ENCODE results near the gene STAP2.

Gene STAP2

GRCh38 chr19:4338441-4339355 lies at the start of gene STAP2:
Gene STAP2 (minus strand): TSS chr19:4338827. CDS start chr19:4338753, 74 bp downstream.
- in situ Hi-C loops (cut with MboI; ENCODE audit: low sequenced_read_pairs): no loop called here

- in situ Hi-C loops (cut with MboI; ENCODE audit: low sequenced_read_pairs): no loop called here
These were observed 47.6 kb upstream of the STAP2 start for GRCh38 chr19:4386041-4386782.

- in situ Hi-C loops (cut with MboI; ENCODE audit: low sequenced_read_pairs): no loop called here
These were observed 46.8 kb upstream of the STAP2 start for GRCh38 chr19:4385291-4386040.

GRCh38 chr19:4380254-4380727 lies 41.7 kb upstream of the STAP2 start:
- in situ Hi-C loops (cut with MboI; ENCODE audit: low sequenced_read_pairs): no loop called here

GRCh38 chr19:4379383-4380253 lies 41.0 kb upstream of the STAP2 start:
- in situ Hi-C loops (cut with MboI; ENCODE audit: low sequenced_read_pairs): no loop called here

- in situ Hi-C loops (cut with MboI; ENCODE audit: low sequenced_read_pairs): no loop called here
These were observed 40.3 kb upstream of the STAP2 start for GRCh38 chr19:4378886-4379285.

- in situ Hi-C loops (cut with MboI; ENCODE audit: low sequenced_read_pairs): no loop called here
These were observed 38.6 kb upstream of the STAP2 start for GRCh38 chr19:4376991-4377781.

GRCh38 chr19:4376671-4376990 lies 38.0 kb upstream of the STAP2 start:
- in situ Hi-C loops (cut with MboI; ENCODE audit: low sequenced_read_pairs): no loop called here

GRCh38 chr19:4376028-4376670 lies 37.5 kb upstream of the STAP2 start:
- in situ Hi-C loops (cut with MboI; ENCODE audit: low sequenced_read_pairs): no loop called here

- in situ Hi-C loops (cut with MboI; ENCODE audit: low sequenced_read_pairs): no loop called here
These were observed 36.8 kb upstream of the STAP2 start for GRCh38 chr19:4375164-4376027.

GRCh38 chr19:4374498-4375163 lies 36.0 kb upstream of the STAP2 start:
- in situ Hi-C loops (cut with MboI; ENCODE audit: low sequenced_read_pairs): no loop called here

GRCh38 chr19:4373601-4374497 lies 35.2 kb upstream of the STAP2 start:
- in situ Hi-C loops (cut with MboI; ENCODE audit: low sequenced_read_pairs): no loop called here

GRCh38 chr19:4373013-4373367 lies 34.4 kb upstream of the STAP2 start:
- in situ Hi-C loops (cut with MboI; ENCODE audit: low sequenced_read_pairs): no loop called here

GRCh38 chr19:4372165-4373012 lies 33.8 kb upstream of the STAP2 start:
- in situ Hi-C loops (cut with MboI; ENCODE audit: low sequenced_read_pairs): no loop called here

GRCh38 chr19:4371247-4372164 lies 32.9 kb upstream of the STAP2 start:
- in situ Hi-C loops (cut with MboI; ENCODE audit: low sequenced_read_pairs): no loop called here

Data from HL-60/S4 treated with retinoic acid at 250 ng/mL for 4 days and 3 days (cell line).